Measurements from ENCODE around the gene ZCCHC2.

Gene ZCCHC2

DNA sequence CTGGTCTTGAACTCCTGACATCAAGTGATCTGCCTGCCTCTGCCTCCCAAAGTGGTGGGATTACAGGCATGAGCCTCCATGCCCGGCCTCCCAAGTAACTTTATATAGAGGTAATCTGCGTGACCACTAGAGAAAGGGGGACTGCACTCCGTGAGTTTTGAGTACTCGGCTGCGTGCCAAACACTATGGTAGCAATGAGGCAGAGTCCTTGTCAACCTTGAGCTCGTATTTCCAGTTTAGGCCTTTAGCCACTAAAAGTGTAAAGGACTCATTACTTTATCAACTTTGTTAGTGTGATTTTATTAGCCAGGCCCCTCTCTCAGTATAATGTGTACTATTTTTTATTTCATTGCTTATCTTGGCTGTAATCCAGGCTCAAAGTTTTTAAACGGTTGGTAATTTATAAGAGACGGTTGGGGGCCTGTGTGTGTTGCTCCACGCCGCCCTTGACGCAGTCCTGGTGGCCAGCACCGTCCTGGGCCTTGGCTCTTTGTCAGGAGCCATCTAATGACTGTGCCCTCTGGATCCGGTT is 56.2 kb downstream of the ZCCHC2 start:
- DNase-seq (ENCODE audit: low spot score), result no peak

DNA sequence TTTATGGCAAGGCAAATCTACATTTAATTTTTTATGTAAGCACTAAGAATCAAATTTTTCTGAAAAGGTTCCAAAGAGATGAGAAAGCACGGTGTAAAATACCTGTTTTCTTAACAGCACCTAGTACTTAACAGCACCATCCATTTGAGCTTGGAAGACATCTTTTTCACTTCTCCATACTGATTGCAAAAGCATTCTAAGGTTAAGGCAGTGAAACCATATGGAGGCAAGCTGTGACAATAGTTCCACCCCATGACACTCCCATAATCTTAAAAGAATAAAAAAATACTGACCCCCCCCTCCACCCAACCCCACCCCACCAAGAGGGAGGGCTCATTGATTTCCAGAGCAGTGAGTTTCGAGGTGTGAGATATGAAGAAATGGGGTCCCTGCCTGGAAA is 60.6 kb downstream of the ZCCHC2 start:
- DNase-seq (ENCODE audit: low spot score), result no peak

DNA sequence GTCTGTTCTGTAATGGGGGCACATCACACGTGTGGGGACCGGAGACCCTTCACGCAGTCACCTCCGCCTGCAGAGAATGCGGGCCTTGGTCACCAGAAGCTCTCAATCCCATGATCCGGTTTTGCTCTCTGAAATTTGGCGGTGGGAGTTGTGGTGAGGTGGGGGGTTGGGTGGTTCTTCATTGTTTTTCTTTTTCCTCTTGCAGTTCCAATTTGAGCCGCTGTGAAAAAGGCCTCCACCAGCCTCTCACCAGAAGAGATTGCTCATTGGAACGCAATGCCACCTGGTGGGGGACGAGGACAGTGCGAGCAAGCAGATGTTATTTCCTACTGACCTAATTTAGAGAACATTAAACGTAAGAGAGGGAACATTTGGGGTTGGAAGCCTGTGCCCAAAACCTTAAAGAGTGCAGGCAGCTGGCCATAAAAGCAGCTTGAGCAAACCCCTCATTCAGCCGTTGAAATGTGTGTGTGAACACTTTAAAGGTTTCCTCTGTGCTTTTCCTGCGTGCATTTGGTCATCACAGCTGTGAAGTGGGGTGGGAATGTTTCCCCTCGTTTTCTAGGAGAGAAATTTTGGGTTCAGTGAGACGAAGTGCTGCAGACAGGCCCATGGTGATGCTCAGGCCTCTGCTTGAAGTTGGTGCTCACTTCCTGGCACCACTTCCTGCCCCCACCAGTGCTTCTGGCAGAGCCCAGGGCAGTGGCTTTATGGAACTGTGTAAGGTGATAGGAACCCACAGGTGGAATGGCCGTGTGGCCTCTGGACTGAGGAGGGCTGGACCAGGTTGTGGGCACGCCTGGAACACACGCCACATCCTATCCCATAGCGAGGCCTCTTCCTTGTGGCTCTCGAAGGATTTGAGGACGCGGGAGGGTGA is 61.7 kb downstream of the ZCCHC2 start:
- peak; percentile 89 for DNase-seq (ENCODE audit: low spot score)

DNA sequence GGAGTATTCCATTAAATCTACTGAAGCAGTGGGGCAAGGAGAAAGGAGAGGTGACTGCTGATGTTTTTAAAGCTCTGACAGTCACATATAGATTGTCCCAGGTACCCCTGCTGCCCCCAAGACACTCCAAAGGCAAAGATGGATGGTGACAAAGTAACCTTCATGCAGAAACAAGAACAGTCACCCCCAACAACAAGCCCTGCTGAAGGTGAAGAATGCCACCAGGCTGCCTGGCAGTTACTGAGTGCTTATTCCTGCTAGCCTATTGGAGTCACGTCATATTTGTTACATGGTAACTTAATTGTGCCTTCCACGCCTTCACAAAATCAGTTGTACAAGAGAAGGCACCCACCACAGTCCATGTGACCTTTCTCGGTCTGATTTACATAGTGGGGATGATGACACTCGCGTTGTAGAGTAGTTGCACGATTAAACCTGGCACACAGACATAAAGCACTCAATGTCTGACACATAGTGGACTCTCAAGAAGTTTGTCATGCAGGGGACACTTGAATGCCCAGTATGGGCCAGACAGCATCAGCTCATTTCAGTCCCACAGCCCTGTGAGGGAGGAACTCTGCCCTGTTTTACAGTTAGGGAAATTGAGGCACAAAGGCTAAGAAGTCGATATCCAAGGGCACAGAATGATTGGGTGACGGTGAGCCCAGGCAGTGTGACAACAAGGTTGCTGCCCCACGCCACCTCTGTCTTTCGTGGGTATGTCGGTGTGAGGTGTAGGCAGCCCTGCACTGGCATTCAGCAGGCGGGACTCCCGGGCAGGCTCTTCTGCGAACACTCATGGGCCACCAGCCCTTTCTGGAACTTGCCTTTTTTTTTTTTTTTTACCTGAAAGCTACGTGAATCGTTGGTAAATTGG is 62.7 kb downstream of the ZCCHC2 start:
- peak; percentile 19 for DNase-seq (ENCODE audit: low spot score)

DNA sequence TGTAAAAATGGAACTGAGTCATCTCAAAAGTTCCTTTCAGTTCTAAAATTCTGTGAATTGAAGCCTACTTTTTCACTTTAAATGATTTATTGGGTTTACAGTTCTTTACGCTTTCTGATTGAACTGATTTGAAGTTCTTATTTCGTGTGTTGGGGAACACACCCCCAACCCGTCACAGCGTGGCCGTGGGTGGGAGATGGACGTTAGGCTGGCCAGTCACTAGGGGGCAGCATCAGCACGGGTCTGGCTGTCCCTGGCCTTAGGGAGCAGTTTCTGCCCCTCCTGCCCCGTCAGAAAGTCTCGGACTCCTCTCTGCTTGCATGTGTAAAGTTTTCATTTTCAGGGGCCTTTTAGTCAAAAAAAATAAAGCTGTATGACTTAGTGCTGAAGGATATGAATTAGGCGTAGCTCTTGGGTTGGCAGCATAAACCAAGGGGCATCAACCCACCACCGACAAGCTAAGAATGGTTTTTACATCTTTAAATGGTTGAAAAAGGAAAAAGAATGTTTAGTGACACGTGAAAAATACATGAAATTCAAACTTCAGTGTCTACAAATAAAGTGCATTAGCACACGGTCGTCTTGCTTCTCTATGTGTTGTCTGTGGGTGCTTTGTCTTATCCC is 63.4 kb downstream of the ZCCHC2 start:
- peak; percentile 91 for DNase-seq (ENCODE audit: low spot score)

DNA sequence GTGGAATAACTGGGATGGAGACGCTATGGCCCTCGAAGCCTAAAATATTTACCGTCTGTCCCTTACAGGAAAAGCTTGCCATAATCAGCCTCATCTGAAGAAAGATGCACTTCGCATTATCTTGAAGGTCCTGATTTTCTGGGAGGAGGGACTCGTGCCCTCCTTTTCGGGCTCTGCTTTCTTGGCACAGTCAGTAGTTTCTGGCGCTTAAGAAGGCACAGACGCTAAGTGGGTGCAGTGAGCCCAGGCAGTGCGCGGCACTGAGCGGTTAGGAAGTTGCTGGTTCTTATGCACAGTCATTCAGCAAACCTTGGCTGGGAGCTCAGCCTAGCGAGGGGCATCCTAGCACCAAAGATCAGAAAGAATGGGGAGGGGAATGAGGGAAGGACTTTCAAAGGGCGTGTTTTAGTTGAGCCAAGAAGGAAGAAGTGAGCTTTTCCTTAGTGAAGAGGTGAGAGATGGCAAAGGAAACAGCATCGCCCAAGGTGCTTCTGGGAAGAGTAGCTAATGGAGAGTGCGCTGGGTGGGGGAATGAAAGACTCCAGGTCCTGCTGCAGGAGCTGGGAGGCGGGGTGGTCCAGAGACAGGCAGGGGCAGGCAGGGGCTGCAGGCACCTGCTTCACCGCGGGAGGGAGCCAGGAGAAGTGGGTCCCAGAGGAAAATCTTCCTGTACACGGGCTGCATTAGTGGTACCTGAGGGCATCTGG is 64.1 kb downstream of the ZCCHC2 start:
- no peak for DNase-seq (ENCODE audit: low spot score)

DNA sequence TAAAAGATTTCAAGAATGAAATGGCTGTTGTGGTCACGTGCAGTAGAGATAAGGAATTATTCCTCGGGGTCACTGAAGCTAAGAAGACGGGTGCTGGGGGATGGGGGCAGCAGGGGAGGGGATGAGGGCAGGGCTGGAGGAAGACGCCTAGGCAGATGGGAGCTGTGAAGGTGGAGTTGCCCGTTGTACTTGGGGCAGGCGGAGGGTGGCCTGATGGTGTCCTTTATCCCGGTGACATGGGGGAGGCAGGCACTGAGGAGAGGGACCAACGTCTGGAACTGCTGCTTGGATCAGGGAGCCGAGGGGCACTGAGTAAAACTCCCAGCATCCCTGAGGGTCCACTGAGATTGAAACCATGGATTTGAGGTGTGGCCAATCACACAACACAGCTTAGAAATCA is 64.9 kb downstream of the ZCCHC2 start:
- DNase-seq (ENCODE audit: low spot score), result no peak

DNA sequence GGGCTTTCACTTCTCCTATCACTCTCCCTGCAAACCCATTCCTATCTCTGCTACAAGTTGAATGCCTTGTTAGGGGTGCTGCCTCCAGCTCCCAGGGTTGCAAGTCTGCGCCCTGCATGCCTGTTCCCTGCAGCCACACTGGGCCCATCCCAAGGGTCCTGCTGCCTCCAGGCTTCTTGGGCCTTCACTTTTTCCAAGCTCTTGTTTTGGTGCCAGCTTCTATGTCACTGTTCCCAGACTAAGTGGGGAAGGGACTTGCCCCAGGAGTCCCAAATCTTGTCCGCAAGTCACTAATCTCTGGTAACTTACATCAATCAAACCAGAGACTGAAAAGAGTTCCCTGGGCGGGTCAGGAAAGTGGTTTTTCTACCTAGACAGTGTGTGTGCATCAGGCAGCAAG is 65.4 kb downstream of the ZCCHC2 start:
- no peak for DNase-seq (ENCODE audit: low spot score)

DNA sequence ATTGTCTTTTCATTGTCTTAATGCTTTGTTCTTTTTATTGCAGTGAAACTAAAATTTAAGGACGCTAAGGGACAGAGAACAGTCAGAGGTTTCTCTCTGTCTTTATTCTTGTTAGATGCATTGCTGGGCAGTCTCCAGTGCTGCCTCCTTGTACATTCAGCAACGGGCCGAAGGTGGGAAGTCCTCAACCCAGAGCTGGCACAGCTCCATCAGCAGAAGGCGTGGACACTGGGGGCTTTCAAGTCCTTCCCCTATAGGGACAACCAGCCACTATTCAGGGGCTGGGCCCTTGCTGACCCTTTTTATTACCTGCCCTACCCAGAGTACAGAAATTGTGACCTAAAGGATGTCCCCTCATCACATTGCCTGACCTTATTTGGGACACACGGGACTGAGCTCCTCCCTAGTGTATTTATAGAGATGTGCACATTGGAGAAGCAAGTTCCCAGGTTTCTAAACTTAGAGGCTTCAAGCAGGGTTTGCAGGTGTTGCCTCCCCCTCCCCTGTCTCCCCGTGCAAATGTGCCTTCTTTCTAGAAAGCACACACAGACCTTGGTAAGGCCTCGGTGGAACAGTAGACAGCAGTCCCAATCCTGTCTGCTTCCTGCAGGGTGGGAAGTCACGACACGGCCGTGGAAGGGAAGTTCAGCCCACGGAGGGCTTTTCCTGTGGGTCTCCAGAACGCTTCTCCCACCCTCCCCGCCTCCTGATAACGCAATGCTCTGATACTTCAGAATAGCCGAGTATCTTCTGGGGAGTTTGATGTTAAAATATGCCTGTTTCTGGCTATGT is 68.2 kb downstream of the ZCCHC2 start:
- DNase-seq (ENCODE audit: low spot score), result no peak

DNA sequence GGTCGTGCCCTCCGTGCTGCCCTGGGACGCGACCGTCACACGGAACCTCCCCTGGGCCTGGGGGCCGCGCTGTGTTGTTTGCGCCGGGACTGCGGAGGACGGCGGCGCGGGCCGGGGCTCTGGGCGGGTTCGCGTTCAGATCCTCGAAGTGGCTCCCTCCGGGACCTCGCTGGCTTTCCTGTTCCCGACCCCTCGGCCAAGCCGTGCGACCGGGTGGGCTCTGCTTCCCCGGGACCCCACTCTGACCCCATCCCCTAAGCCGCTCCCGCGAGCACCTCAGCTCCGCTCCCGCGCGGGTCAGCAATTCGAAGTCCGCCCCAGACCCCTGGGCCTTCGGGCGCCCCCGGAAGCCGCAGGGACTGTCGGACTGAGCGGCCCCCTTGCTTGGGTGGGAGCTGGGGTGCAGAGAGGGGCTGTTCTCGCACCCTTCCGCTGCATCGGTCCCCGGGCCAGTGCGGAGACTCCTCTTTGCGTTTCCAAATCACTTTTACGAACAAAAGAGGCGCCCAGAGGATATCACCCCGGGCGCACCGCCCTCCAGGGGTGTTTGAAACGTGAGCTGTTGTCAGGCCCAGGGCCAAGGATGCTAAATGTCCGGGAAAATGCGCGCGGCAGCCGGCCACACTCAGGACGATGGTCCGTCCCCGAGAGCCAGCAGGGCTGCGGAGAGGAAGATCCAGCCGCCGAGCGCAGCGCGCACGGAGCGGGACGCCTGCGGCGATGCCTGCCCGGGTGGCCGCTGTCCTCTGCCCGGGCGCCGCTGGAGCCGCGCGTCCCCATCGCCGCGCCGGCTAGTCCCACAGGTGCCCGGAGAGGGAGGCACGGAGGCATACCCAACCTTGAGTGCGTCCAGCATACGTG is 73.5 kb downstream of the ZCCHC2 start:
- no peak for DNase-seq (ENCODE audit: low spot score)

DNA sequence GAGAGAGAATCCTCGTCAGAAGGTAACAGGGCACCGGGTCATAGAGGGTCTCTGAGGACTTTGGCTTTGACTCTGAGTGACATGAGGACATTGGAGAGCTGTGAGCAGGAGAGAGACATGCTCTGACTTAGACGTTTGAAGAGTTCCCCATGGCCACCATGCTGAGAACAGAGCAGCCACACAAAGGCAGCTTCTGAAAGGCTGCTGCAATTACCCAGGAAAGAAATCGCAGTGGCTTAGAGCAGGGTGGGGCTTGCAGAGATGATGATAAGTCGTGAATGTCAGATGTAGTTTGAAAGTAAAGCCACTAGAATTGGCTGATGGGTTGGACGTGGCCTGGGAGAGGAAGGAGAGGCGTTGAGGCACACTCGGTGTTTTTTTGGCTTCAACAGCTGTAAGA is 79.0 kb downstream of the ZCCHC2 start:
- DNase-seq (ENCODE audit: low spot score), result no peak

DNA sequence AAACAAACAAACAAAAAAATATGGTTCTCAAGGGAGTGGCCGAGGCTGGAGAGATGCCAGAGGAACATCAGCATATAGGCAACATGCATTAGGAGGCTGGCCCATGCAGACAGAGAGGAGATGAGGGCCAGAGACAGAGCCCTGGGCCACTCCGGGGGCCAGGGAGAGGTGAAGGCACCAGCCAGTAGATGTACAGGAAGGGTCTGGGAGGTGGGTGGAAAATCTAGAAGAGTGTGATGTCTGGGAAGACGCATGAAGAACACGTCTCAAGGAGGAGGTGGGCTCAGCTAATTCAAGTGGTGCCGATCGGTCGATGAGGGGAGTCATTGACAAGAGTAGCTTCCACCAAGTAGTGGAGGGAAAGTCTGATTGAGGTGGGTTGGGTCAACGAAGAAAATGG is 79.9 kb downstream of the ZCCHC2 start:
- DNase-seq (ENCODE audit: low spot score), result no peak

DNA sequence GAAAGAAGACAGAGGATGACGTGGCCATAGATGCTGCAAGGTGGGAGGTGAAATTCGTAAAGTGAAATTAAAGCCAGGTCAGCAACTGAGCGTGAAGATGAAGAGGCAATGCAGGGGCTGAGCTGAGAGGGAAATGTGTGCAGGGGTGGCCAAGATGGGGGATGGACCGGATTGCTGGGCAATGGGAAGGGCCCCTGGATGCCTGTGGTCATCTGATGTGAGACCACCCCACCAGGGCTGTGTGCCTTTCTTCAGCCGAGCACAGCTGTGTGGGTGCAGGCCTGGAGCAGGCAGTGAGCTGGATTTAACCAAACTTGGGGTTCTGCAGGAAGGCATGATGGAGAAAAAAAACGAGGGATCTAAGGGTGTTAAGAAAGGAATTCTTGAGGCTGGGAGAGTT is 80.4 kb downstream of the ZCCHC2 start:
- DNase-seq (ENCODE audit: low spot score), result no peak

DNA sequence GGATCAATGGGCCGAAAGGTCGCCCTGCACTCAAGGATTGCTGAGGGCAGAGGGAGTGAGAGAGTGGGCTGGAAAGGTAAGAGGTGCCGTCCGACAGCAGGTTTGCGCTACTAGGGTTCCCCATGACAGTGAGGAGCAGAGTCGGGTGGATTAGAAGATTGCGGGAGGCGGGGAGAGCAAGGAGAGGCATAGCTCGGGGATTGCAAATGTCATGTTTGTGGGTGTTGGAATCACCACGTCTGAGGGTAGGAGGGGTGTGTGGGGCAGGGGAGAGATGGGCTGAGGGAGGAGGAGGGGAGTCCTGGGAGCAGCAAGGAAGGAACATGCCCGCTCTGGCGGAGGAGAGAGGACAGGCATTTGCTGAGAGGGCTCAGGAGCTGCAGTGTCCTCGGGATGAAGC is 81.2 kb downstream of the ZCCHC2 start:
- DNase-seq (ENCODE audit: low spot score), result no peak

DNA sequence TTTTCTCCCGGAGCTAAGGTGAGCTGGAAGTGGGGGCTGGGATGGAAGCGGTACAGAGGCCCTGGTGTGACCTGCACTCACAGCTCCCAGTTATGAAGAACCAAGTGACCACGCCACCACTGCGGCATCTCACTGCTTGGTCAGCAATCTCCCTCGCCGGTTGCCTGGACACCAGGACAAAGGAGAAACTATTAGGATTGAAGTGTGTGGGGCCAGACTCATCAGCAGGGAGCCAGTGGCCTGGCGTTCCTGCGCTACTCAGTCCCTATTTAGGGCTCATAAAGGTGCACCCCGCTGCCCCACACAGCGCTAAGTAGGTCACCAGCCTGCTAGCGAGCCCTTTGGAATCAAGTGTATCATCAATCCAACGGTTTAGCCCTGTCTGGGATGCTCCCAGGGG is 82.9 kb downstream of the ZCCHC2 start:
- no peak for DNase-seq (ENCODE audit: low spot score)

DNA sequence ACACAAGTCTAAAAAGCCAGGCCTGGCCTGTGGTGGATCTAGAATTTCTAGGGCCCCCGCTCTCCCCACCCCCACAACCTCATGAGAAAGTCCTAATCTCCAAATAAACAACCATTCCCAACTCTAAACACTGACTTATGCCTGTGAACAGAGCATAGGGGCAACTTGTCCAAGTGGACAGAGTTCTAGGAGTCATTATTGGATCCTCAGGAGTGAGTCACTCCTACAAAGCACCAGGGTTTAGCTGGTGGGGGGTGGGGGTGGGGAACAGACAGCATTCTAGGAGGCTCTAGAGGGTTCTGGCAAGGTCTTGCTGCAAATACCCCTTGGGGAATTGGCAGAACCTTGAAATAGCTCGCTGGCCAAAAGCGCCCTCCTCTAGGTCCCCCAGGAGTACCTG is 83.3 kb downstream of the ZCCHC2 start:
- no peak for DNase-seq (ENCODE audit: low spot score)

DNA sequence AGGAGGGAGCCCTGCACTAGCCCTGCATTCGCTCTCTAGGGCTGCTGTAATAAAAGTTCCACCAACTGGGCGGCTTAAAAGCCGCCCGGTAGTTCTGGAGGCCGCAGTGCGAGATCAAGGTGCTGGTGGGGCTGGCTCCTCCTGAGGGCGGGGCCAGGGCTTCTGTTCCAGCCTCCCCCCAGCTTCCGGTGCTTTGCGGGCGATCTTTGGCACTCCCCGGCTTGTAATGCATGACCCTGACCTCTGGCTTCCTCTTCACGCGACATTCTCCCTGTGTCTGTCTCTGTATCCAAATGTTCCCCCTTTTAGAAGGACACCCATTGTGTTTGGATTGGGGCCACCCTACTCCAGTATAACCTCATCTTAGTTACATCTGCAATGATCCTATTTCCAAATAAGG is 84.5 kb downstream of the ZCCHC2 start:
- DNase-seq (ENCODE audit: low spot score), result no peak

DNA sequence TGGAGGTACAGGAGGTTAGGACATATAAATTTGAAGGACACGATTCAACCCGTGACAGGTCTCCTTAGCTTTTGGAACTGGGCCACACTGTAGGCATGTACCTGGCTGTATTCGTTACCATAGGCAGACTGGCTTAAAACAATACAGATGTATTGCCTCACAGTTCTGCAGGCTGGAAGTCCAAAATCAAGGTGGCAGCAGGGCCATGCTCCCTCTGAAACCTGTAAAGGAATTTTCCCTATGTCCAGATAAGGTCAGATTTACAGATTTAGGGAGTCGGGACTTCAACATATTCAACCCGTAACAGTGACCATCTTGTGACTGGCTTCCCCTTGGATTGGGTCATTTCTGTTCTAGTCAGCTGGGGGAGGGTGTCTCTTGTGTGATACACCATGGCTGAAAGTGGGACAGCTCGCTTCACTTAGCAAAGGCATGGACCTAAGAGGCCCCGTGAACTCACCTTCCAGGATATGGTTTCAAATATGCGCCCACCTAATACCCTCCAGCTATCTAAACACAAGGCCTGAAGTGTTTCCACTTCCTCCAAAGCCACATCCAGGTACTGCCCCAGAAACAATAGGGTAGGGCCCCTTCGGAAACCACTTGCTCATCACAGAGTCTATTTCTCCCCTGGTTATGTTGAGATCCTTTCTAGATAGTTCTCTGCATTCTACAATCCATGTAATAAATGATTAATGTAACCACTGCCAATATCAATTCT is 85.0 kb downstream of the ZCCHC2 start:
- no peak for DNase-seq (ENCODE audit: low spot score)

DNA sequence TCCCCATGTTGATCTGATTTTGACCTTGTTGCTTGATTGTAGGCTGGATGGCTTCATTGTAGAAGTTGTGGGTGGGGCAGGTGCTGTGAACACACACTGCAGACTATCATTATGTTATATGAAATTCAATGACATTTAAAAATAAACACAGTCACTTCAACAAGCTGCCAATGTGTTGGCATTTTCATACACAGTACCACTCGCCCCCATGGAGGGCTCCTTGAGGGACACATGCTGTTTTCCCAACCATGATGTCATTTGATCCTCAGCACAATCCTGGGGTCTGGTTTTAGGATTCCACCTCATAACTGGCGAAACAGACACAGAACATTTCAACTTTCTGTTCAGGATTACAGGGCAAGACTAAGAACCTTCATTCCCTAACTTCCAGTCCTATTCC is 86.9 kb downstream of the ZCCHC2 start:
- DNase-seq (ENCODE audit: low spot score), result no peak

DNA sequence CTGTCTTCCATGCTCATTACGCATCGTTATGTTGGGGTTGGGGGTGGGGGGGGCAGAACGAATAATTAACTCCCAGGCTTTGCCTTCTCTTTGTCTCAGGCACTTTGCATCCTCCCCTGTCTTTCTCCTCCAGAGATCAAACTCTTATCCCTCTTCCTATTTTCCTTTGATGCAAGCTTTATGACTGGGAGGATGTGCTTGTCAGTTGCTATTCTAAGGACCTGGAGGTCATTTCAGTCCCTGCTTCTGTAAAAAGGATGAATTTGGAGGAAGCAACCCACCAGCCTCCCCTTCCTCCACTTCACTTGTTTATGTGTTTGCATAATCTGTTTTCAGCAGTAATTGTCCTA is 87.5 kb downstream of the ZCCHC2 start:
- no peak for DNase-seq (ENCODE audit: low spot score)

All from activated CD4-positive, alpha-beta T cell treated with anti-CD3 and anti-CD28 coated beads, Interleukin-2, Interleukin-4, amounts not matched to agents 100 ng/mL and 50 ng/mL, durations not matched to agents 16 hours and 8 hours (primary cell).